Activated CD8-positive, alpha-beta memory T cell treated with anti-CD3 and anti-CD28 coated beads for 24 hours (primary cell): Measurements from ENCODE around the gene CAMK4.
A peak's percentile ranks its signal among the peaks of the same experiment; 100 is the strongest.
"Not testable (repeated sequence)": the region's sequence is repeated elsewhere in the genome, so short reads cannot be mapped to it uniquely, and the experiment has no call there.

Experiments used
- DNase-seq: peaks from one replicate; pipeline ENCODE4 v3.0.0-alpha.2; 2020

The CAMK4 gene

GRCh38 chr5:111229871-111230810, 6.0 kb downstream of the CAMK4 start:
- no peak for DNase-seq

DNA sequence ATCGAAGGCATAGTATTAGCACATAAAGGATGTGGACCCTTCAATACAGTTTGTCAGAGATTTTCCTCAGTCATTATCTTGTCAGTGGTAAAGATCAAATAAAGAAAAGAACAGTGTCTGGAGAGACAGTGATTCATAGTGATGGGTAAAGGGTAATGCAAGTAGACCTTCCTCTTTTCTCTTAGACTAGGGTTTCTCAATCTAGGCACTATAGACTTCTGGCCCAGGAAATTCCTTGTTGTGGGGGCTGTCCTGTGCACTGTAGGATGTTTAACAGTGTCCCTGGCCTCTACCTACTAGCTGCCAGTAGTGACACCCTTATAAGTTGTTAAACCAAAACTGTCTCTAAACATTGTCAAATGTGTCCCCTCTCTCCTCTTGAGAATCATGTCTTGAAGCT, 6.9 kb downstream of the CAMK4 start:
- DNase-seq = no peak

DNA sequence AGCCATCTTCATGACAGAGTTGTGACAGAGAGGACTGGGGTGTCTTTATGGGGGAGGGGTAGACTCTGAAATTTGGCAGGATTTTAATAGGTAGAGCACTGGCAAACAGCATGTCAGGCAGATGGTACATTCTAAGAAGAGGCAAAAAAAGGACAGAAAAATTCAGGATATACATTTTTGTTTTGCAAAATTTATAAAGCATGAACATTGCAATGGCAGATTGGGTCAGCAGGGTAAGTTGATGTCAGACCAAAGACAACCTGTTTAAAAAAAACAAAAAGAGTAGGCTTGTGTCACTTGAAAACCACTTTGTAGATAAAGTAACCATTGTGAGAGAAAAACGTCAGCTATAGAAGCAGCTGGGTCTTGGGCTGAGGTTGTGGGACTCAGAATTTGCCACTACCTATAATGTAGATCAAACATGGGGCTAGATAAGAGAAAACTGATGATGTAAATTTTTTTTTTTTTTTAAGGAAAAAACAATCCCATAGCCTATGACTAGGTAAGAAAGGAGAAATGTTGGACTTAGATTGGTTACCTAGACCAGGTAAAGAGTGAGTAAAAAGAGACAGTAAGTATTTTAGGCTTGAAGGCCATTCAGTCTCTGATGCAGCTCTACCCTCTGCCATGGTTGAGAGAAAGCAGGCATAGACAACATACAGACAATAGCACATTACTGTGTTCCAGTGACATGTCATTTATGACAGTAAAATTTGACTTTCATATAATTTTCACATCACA, 8.3 kb downstream of the CAMK4 start:
- no peak for DNase-seq

- no peak for DNase-seq
Measured at GRCh38 chr5:111233052-111233374, 8.8 kb downstream of the CAMK4 start.

GRCh38 chr5:111234125-111234524, 9.9 kb downstream of the CAMK4 start:
- DNase-seq = no peak

- DNase-seq = no peak
Measured at GRCh38 chr5:111235635-111236034, 11.5 kb downstream of the CAMK4 start.

GRCh38 chr5:111236348-111236747, 12.2 kb downstream of the CAMK4 start:
- no peak for DNase-seq

- DNase-seq = no peak
Measured at GRCh38 chr5:111236995-111237394, 12.8 kb downstream of the CAMK4 start.

GRCh38 chr5:111237470-111237869, 13.3 kb downstream of the CAMK4 start:
- DNase-seq = no peak

DNA sequence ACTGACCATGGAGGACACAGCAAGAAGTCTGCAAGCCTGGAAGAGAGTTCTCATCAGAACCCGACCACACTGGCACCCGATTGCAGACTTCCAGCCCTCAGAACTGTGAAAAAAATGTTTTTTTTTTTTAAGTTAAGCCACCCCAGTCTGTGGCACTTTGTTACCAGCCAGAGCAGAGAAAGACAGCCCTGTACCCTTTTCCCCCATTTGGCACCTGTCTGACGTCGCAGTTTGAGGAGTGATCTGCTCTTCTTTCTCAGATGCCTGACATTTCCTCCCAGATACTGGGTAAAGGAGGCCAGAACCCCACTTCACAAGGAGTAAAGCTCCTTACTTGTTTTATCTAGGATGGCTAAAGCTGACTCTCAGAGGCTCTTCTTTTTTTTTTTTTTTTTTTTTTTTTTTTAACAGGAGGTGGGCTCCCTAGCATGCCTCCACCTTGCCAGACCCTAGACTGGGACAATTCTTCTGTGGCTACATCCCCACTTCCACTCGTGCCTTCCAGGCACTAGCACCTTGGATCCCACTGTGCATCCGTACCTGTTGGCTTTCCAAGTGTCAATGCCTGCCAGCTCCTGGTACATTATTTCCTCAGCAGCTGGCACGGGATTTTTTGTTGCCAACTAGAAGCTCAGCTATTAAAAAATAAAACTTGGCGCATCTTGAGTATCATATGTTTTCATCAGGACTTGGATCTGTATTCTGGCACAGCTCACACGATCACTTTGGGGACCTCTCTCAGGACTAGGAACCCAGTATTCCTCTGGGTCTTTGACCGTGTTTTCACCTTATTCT, 14.4 kb downstream of the CAMK4 start:
- no peak for DNase-seq

GRCh38 chr5:111241696-111242095, 17.5 kb downstream of the CAMK4 start:
- no peak for DNase-seq

- DNase-seq = no peak
Measured at GRCh38 chr5:111242606-111243005, 18.4 kb downstream of the CAMK4 start.

GRCh38 chr5:111243318-111243717, 19.1 kb downstream of the CAMK4 start:
- DNase-seq = no peak

DNA sequence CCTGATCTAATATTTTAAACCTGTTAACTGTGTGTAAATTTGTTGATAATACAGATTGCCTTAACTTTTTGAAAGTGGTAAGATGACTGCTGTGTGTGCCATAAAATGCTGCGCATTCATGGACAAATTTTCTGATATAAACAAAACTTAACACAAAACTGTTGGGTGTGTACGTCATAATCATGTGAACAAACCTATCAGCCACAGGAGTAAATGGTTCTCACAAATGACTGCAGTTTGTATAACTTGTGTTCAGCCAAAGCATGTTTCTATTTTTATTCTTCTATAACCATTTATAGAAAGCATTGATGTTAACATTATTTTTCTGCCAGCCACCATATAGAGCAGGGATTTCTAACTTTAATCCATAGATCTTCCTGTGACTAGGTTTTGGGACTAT, 21.5 kb downstream of the CAMK4 start:
- DNase-seq = no peak

DNA sequence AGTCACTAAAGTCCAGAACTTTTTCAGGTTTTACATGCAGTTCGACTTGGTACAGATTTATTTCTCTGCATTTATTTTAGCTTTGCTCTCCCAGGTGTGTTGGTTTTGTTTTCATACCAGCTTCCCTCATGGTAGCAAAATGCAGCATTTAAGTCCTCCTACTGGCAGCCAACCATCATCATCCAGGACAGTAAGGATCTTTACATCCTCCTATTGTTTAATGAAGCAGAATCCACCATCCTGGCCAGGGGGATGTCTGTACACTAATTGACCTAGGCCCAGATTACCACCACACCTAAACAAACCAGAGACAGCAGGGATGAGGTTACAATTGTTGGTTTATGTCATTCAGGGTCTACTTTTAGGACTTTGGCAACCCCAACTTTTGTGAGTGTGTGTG, 22.3 kb downstream of the CAMK4 start:
- DNase-seq = no peak

GRCh38 chr5:111248571-111248970, 24.4 kb downstream of the CAMK4 start:
- DNase-seq = no peak

DNA sequence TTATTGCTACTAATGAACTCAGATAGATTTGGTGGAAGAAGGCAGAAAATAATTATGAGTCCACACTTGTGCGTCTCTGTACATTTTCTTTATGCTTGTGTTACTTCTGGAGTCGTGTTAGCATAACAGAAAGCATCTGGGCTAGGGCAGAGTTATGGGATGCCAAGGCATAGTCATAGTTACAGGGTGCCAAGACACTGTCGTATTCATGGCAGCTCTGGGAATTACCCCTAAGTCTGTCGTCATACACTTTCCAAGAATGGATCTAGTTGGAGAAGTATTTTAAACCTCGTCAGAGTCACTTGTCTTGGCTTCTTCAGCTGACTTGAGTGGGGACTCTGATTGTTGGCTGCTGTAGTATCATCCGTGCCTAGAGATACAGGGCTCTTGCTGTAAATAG, 27.7 kb downstream of the CAMK4 start:
- DNase-seq = no peak

- no peak for DNase-seq
Measured at GRCh38 chr5:111252799-111253545, 28.8 kb downstream of the CAMK4 start.

- DNase-seq = peak; percentile 75
Measured at GRCh38 chr5:111254613-111255012, 30.4 kb downstream of the CAMK4 start.

GRCh38 chr5:111255169-111255568, 31.0 kb downstream of the CAMK4 start:
- no peak for DNase-seq

DNA sequence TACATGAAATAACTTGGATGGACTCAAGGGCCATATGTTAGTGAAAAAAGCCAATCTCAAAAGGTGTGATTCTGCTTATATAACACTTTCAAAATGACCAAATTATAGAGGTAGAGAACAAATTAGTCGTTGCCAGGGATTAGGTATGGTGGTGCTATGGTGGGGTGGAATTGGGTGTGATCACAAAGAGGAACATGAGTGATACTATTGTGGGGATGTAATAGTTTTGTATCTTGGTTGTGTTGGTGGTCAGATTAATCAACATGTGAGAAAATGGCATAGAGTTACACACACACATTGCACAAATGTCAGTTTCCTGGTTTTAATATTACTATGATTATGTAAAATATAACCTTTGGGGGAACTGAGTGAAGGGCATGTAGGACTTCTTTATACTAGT, 31.9 kb downstream of the CAMK4 start:
- no peak for DNase-seq

DNA sequence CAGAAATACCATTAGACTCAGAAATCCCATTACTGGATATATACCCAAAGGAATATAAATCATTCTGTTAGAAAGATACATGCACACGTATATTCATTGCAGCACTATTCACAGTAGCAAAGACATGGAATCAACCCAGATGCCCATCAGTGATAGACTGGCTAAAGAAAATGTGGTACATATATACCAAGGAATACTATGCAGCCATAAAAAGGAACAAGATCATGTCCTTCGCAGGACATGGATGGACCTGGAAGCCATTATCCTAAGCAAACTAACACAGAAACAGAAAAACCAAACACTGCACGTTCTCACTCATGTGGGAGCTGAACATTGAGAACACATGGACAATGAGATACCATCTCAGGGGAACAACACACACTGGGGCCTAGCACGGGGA, 33.4 kb downstream of the CAMK4 start:
- DNase-seq = not testable (repeated sequence)

GRCh38 chr5:111259636-111260035, 35.5 kb downstream of the CAMK4 start:
- no peak for DNase-seq
